T-cell (primary cell): ENCODE data around the gene RRBP1. TPM values are rescaled to one million over a fixed set of nuclear protein-coding genes. Genes with fewer than 3 reads are reported as not detected.

ENCODE experiments used
- ATAC-seq, 4 experiments: fragments of 200-7000 bp in 3 of 4; fragments of 150-1000 bp in 1 of 4; cut with Tn5 transposase; replicated peaks in 1 of 4; 1 replicate in 3 of 4; 2 replicates in 1 of 4; pipeline ENCODE4 v1.10.0; 2021; ENCODE audit warnings: moderate library complexity in 3 of 4, mild to moderate bottlenecking in 2 of 4, moderate number of reproducible peaks in 1 of 4
- CTCF ChIA-PET, 2 donors: fragments of 300-600 bp; sonication (Branson Sonifier 250); formaldehyde crosslinking; loops; one replicate each; lab custom pipeline; 2022; ENCODE audit warnings: antibody characterized with exemption in 2 of 2; lab: Charles Lee
- POLR2A ChIA-PET, 2 donors: fragments of 300-600 bp; sonication (Branson Sonifier 250); formaldehyde crosslinking; loops; one replicate each; lab custom pipeline; 2022; ENCODE audit warnings: antibody characterized with exemption in 2 of 2; lab: Charles Lee
- DNase-seq, 35 experiments: peaks; one replicate each; pipeline versions ENCODE4 v3.0.0 to v3.0.0-alpha.2; 2013 to 2023
- H3K27ac ChIP-seq: one replicate; pipeline ENCODE4 v1.5.1; 2013; ENCODE audit warnings: low read length
- H3K27me3 ChIP-seq, 2 experiments: replicated peaks in 1 of 2; 1 replicate in 1 of 2; 2 replicates in 1 of 2; pipeline versions ENCODE4 v1.6.1 to v1.7.0; 2013; ENCODE audit warnings: low read length in 1 of 2, mixed read lengths in 1 of 2; ENCODE audit not compliant: control insufficient read depth in 2 of 2, insufficient read depth in 2 of 2; ENCODE audit errors: extremely low read depth in 1 of 2
- H3K36me3 ChIP-seq, 2 donors: 1 replicate in 1 of 2; 2 replicates in 1 of 2; pipeline versions ENCODE4 v1.6.1 to v1.7.0; 2013; ENCODE audit warnings: low read length in 1 of 2; ENCODE audit not compliant: control insufficient read depth in 2 of 2, insufficient read depth in 1 of 2; ENCODE audit errors: extremely low read depth in 1 of 2
- H3K4me1 ChIP-seq, 2 experiments: 1 replicate in 1 of 2; 2 replicates in 1 of 2; pipeline versions ENCODE4 v1.6.1 to v1.7.0; 2013; ENCODE audit warnings: low read length in 2 of 2, mixed read lengths in 1 of 2; ENCODE audit not compliant: insufficient read depth in 2 of 2, control insufficient read depth in 1 of 2; ENCODE audit errors: extremely low read depth in 1 of 2
- H3K4me3 ChIP-seq, 2 donors: 1 replicate in 1 of 2; 2 replicates in 1 of 2; pipeline versions ENCODE4 v1.5.1 to v1.7.0; 2013; ENCODE audit warnings: mild to moderate bottlenecking in 2 of 2, low read length in 1 of 2, moderate library complexity in 1 of 2; ENCODE audit not compliant: control insufficient read depth in 1 of 2; ENCODE audit errors: extremely low read depth in 1 of 2
- H3K9me3 ChIP-seq: 2 replicates; pipeline ENCODE4 v1.7.0; 2013
- H3K27ac Mint-ChIP-seq, 2 donors: one replicate each; pipeline ENCODE4 v1.8.0; 2020 to 2021; ENCODE audit warnings: mild to moderate bottlenecking in 2 of 2, mixed read lengths in 2 of 2
- H3K27me3 Mint-ChIP-seq, 2 donors: one replicate each; pipeline ENCODE4 v1.8.0; 2021 to 2022; ENCODE audit warnings: mixed read lengths in 2 of 2
- H3K36me3 Mint-ChIP-seq: one replicate; pipeline ENCODE4 v1.8.0; 2021; ENCODE audit warnings: mixed read lengths
- H3K4me1 Mint-ChIP-seq, 3 donors: one replicate each; pipeline ENCODE4 v1.8.0; 2020 to 2022; ENCODE audit warnings: mixed read lengths in 3 of 3, mild to moderate bottlenecking in 1 of 3
- H3K4me3 Mint-ChIP-seq, 3 donors: one replicate each; pipeline ENCODE4 v1.8.0; 2020 to 2022; ENCODE audit warnings: mild to moderate bottlenecking in 3 of 3, mixed read lengths in 3 of 3, moderate library complexity in 3 of 3
- H3K9me3 Mint-ChIP-seq, 3 donors: one replicate each; pipeline ENCODE4 v1.8.0; 2020 to 2022; ENCODE audit warnings: mixed read lengths in 3 of 3
- WGBS: methylation state at CpG from one replicate; pipeline ENCODE4 v1.1.5; 2013; ENCODE audit warnings: missing lambda C conversion rate; ENCODE audit not compliant: insufficient coverage; 5-methylcytosine and 5-hydroxymethylcytosine counted together
- total RNA-seq, 35 experiments: library from RNA in 6 of 35; stranded (reverse) in 6 of 35; fragments of 120-200 nt in 1 of 35; gene quantifications; one replicate each; pipeline versions ENCODE4 v1.2.1 to v1.2.4 and lab custom pipeline; 2013 to 2026

RRBP1 gene
- total RNA-seq, 5 donors from 2014 or later (not counting 1 experiment from before 2014, with no cell fraction given) = 26.3 to 32.4 (median 30.1) TPM

DNA sequence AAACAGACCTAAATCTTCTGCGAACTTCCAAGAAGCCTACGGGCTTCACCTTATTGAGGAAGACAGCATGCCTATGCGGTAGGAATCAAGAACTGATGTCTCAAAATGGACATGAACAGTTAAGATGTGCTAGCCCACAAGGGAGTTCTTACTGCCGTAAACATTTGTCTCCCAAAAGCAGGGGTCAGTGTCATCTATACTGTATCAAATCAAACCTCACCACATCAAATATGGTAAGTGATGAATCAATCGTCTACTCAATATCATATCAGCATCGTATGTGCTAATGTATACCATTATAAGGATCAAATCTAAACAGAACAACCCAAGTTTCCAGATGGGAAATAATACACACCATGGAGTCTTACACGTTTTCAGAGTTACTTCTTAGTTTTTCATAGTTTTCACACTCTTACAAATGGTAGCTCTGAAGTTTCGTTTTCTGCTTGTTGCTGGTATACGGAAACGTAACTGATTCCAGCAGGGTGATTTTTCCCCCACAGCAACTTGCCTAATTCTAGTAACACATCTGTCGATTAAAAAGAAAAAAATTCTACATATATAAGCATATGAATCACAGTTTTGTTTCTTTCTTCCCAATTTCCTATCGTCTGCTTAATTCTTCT lies 12.6 kb downstream of the RRBP1 start:
- H3K9me3 Mint-ChIP-seq = no peaks in the 10 kb centered on the region
- Histone ChIP-seq H3K36me3 (no peaks in the 10 kb centered on the region), H3K4me3 (no peak overlapping the region), H3K4me1 (peaks cover 4 to 12% of the 10 kb centered on the region in 2 experiments), H3K27ac (no peak overlapping the region), H3K9me3 (no peaks in the 10 kb centered on the region), H3K27me3 (no peaks in the 10 kb centered on the region)
- peaks cover 7% of the 10 kb centered on the region for H3K36me3 Mint-ChIP-seq
- no peak overlapping the region for H3K27ac Mint-ChIP-seq
- ATAC-seq = no peak
- 97% methylated on average over 6 of the region's 12 CpGs for WGBS
- no peaks in the 10 kb centered on the region for H3K27me3 Mint-ChIP-seq
- no peak overlapping the region for H3K4me3 Mint-ChIP-seq
- peaks cover 24 to 43% (median 43%) of the 10 kb centered on the region in 3 donors for H3K4me1 Mint-ChIP-seq
- no peak for DNase-seq
- CTCF ChIA-PET = no interaction called here
- POLR2A ChIA-PET = no interaction called here

DNA sequence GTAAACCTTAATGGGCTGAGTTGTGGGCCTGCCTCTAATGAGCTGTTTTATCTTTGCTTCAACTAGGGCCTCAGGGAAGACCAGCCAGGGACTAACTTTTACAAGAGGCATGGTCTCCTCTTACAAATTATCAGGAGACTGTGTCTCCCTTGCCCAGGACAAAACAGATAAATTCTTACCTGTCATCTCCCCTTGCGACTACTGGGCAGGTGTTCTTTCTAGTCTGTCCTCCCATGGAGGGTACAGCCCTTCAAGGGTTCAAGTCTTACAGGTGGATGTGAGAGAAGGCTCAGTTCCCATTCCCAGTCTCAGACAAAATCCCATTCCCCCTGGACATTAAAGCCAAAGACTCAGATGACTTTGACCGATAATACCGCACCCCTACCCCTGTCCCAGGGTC lies 13.6 kb downstream of the RRBP1 start:
- no peaks in the 10 kb centered on the region for H3K36me3 ChIP-seq
- Mint-ChIP-seq H3K4me3 (no peak overlapping the region), H3K4me1 (peaks cover 29 to 53% (median 49%) of the 10 kb centered on the region in 3 donors), H3K36me3 (peaks cover 7% of the 10 kb centered on the region), H3K27me3 (no peaks in the 10 kb centered on the region), H3K27ac (no peak overlapping the region), H3K9me3 (no peaks in the 10 kb centered on the region)
- ChIA-PET CTCF (interaction anchor here in 1 of 2 donors (1.0 kb wide), 1 partner anchor 14 kb away, joined by 3 read pairs; the partner anchor contains the start of gene RRBP1), POLR2A (interaction anchor here in 1 of 2 donors (0.7 kb wide), 1 partner anchor 74 kb away, joined by 3 read pairs; no protein-coding TSS in a partner anchor)
- no peak overlapping the region for H3K4me3 ChIP-seq
- no peaks in the 10 kb centered on the region for H3K27me3 ChIP-seq
- DNase-seq (no peak), ATAC-seq (no peak)
- no peak overlapping the region for H3K27ac ChIP-seq
- 100% methylated on average over 2 of the region's 3 CpGs for WGBS
- H3K4me1 ChIP-seq = peaks cover 4 to 17% of the 10 kb centered on the region in 2 experiments
- no peaks in the 10 kb centered on the region for H3K9me3 ChIP-seq

DNA sequence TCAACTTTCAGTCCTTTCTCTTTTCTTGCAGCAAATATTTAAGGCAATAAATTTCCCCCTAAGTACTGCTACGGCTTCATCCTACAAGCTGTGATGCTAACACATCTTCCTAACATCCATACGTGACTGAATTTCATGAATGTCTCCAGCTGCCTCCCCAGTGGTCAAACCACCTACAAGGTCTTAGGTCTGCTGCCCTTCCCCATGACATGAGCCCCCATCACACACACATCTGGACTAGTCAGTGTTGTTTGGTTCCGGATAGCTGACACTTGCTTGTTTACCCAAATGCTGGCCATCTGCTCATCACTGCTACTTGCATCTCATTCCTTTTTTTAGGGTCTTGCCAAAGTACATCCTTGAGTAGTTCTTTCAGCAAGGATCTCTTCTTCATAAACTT lies 14.6 kb downstream of the RRBP1 start:
- Histone ChIP-seq H3K36me3 (no peaks in the 10 kb centered on the region), H3K27me3 (no peaks in the 10 kb centered on the region), H3K9me3 (no peaks in the 10 kb centered on the region), H3K4me1 (peaks cover 4 to 18% of the 10 kb centered on the region in 2 experiments), H3K27ac (no peak overlapping the region), H3K4me3 (no peak overlapping the region)
- H3K9me3 Mint-ChIP-seq = no peaks in the 10 kb centered on the region
- ChIA-PET CTCF (interaction anchor here in 1 of 2 donors (0.7 to 1.7 kb wide), 3 partner anchors 15 to 25 kb away, joined by 3 to 7 read pairs (median 3); partner anchors contain the start of gene RRBP1), POLR2A (interaction anchor here in 1 of 2 donors (0.5 kb wide), 1 partner anchor 28 kb away, joined by 4 read pairs; no protein-coding TSS in a partner anchor)
- peaks cover 32 to 55% (median 49%) of the 10 kb centered on the region in 3 donors for H3K4me1 Mint-ChIP-seq
- H3K4me3 Mint-ChIP-seq = no peak overlapping the region
- H3K27ac Mint-ChIP-seq = peak overlapping the region in 1 of 2 donors; percentile 0
- no peak for ATAC-seq
- no peak for DNase-seq
- H3K36me3 Mint-ChIP-seq = peaks cover 4% of the 10 kb centered on the region
- no peaks in the 10 kb centered on the region for H3K27me3 Mint-ChIP-seq
- WGBS = 97% methylated on average over 3 of the region's 3 CpGs

DNA sequence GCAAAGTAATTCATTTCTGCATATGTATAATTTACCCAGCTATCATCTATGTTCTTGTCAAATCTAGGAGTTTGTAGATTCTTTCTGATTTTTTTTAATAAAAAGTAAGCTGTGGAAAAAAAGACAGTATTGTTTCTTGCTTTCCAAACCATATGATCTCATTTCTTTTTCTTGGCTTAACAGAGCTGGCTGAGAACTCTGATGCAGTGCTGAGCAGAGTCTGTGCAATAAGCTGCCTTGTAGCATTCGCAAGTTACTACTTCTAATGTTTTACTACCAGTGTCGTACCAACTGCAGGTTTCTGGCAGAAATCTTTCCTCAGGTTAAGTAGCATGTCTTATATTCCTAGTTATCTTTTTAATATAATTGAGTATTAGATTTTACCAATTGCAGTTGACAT lies 15.6 kb downstream of the RRBP1 start:
- CTCF ChIA-PET = interaction anchor here in 1 of 2 donors (0.7 to 1.7 kb wide), 2 partner anchors 16 to 288 kb away, joined by 3 to 7 read pairs; partner anchors contain the start of gene RRBP1
- no peak overlapping the region for H3K27ac Mint-ChIP-seq
- no peak overlapping the region for H3K4me3 ChIP-seq
- no peaks in the 10 kb centered on the region for H3K36me3 ChIP-seq
- peaks cover 34 to 62% (median 46%) of the 10 kb centered on the region in 3 donors for H3K4me1 Mint-ChIP-seq
- H3K4me1 ChIP-seq = peaks cover 4 to 20% of the 10 kb centered on the region in 2 experiments
- H3K4me3 Mint-ChIP-seq = no peak overlapping the region
- no peak overlapping the region for H3K27ac ChIP-seq
- ATAC-seq (no peak), DNase-seq (no peak)
- H3K36me3 Mint-ChIP-seq = peaks cover 4% of the 10 kb centered on the region
- no peaks in the 10 kb centered on the region for H3K9me3 ChIP-seq
- H3K9me3 Mint-ChIP-seq = no peaks in the 10 kb centered on the region
- WGBS = no CpG with 5 or more reads among the region's 2 CpGs
- POLR2A ChIA-PET = no interaction called here
- no peaks in the 10 kb centered on the region for H3K27me3 Mint-ChIP-seq
- H3K27me3 ChIP-seq = no peaks in the 10 kb centered on the region

- POLR2A ChIA-PET = no interaction called here
- peak overlapping the region in 1 of 3 donors; percentile 12 for H3K4me3 Mint-ChIP-seq
- H3K4me1 Mint-ChIP-seq = peaks cover 34 to 60% (median 38%) of the 10 kb centered on the region in 3 donors
These were observed 16.3 kb downstream of the RRBP1 start for GRCh38 chr20:17665756-17666155.

DNA sequence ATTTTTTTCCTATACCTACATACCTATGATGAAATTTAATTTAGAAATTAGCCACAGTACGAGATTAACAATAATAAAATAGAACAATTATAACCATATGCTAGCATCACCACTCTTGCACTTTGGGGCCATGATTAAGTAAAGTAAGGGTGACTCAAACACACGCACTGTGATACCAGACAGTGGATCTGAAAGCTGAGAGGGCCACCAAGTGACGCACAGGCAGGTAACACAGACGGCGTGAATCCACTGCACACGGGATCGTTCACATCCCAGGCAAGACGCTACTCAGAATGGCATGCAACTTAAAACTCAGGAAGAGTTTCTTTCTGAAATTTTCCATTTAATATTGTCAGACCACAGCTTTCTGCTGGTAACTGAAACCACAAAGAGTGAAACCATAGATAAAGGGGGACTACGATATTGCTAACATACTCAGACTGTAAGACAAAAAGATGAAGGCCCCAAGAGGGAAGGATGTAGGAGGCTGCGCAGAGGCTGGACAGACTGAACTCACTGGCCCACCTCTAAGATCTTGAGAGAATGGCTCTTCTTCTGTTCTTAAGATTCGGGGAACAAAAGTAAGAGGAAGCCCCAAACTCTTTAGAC lies 17.9 kb downstream of the RRBP1 start:
- Histone ChIP-seq H3K36me3 (peaks cover 0 to 5% of the 10 kb centered on the region in 2 donors), H3K27ac (no peak overlapping the region), H3K4me1 (peaks cover 4 to 20% of the 10 kb centered on the region in 2 experiments), H3K4me3 (no peak overlapping the region), H3K27me3 (no peaks in the 10 kb centered on the region), H3K9me3 (no peaks in the 10 kb centered on the region)
- 61% methylated on average over 6 of the region's 11 CpGs for WGBS
- CTCF ChIA-PET = interaction anchor here (1.0 to 1.7 kb wide), 2 partner anchors 10 to 18 kb away, joined by 3 to 6 read pairs; partner anchors contain the start of gene RRBP1 (in 1 of the 2)
- Mint-ChIP-seq H3K9me3 (no peaks in the 10 kb centered on the region), H3K4me1 (peaks cover 32 to 62% (median 35%) of the 10 kb centered on the region in 3 donors), H3K27ac (peak overlapping the region; percentile 17 to 52), H3K4me3 (peak overlapping the region in 1 of 3 donors; percentile 51), H3K27me3 (no peaks in the 10 kb centered on the region), H3K36me3 (peaks cover 14% of the 10 kb centered on the region)
- no peak for DNase-seq
- POLR2A ChIA-PET = interaction anchor here in 1 of 2 donors (0.6 kb wide), 1 partner anchor 18 kb away, joined by 3 read pairs; no protein-coding TSS in a partner anchor
- ATAC-seq = no peak

More at GRCh38 chr20:17665756-17666155, 16.3 kb downstream of the RRBP1 start:
- DNase-seq (no peak), ATAC-seq (no peak)
- Mint-ChIP-seq H3K27ac (peak overlapping the region; percentile 41 to 76), H3K27me3 (no peaks in the 10 kb centered on the region), H3K36me3 (peaks cover 4% of the 10 kb centered on the region), H3K9me3 (no peaks in the 10 kb centered on the region)
- Histone ChIP-seq H3K4me1 (peaks cover 4 to 20% of the 10 kb centered on the region in 2 experiments), H3K9me3 (no peaks in the 10 kb centered on the region), H3K36me3 (no peaks in the 10 kb centered on the region), H3K4me3 (no peak overlapping the region), H3K27ac (no peak overlapping the region), H3K27me3 (no peaks in the 10 kb centered on the region)
- CTCF ChIA-PET = interaction anchor here (0.7 to 1.7 kb wide), 3 partner anchors 9 to 17 kb away, joined by 6 to 7 read pairs (median 6); partner anchors contain the start of gene RRBP1 (in 1 of the 2)
- no CpG with 5 or more reads among the region's 2 CpGs for WGBS
